Spleen (tissue), 7 donors: ENCODE data around the gene ULBP1.

Experiments used
- CTCF ChIP-seq, 11 experiments: fragments of 200-600 bp in 7 of 11; fragments of 450-650 bp in 4 of 11; sonication (generic) in 4 of 11; IDR thresholded peaks in 8 of 11; conservative IDR thresholded peaks in 3 of 11; 1 replicate in 7 of 11; 2 replicates in 4 of 11; pipeline versions ENCODE4 v1.4.0 to v1.8.0; 2016 to 2021; ENCODE audit warnings: antibody characterized with exemption in 11 of 11, inconsistent platforms in 4 of 11, mild to moderate bottlenecking in 1 of 11
- POLR2AphosphoS5 ChIP-seq, 3 donors: sonication (generic); formaldehyde crosslinking; IDR thresholded peaks; one replicate each; pipeline ENCODE4 v1.5.1; 2017; ENCODE audit warnings: antibody characterized with exemption in 3 of 3
- donor health status: DM: no; HTN: no; CAD: no; lungs with moderate emphysema.
- donor health status: DM: no; HTN: no; CAD: no.
- donor health status: DM: no; HTN: no; CAD: no.

DNA sequence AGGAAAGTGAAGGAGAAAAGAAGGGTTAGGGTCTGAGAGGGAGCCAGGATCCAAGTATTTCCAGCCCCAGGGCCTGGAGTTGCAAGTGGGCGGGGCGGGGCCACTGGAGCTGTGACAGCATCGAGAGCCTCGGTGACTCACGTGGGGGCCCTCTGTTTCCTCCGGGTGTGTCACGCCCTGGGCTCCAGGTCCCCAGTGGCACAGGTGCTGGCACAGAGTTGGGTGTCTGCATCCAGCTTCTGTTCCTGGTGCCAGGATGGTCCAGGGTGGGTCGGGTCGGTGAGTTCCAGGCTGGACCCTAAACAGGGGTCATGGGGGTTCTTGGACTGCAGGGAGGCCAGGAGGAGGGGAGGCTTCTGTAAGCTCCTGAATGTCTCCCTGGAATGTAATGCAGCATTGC, 44.8 kb downstream of the ULBP1 start:
- TF ChIP-seq CTCF (IDR thresholded peaks at IDR 0.05 in 8 of 11, conservative IDR thresholded peaks at IDR 0.05 in 3 of 11), result no peak
- TF ChIP-seq POLR2AphosphoS5 (IDR thresholded peaks at IDR 0.05), result no peak
